Measurements from ENCODE around the gene EFNA2. TPM values are rescaled to one million over a fixed set of nuclear protein-coding genes. Genes with fewer than 3 reads are reported as not detected.
"Not testable (repeated sequence)": the region's sequence is repeated elsewhere in the genome, so short reads cannot be mapped to it uniquely, and the experiment has no call there.

Gene EFNA2
- total and polyA plus RNA-seq, 5 experiments from 2014 or later, result not detected

- POLR2A ChIA-PET, result interaction anchor here (1.1 kb wide), 1 partner anchor 44 kb away, joined by 3 read pairs; the partner anchor contains the start of gene CIRBP
- Mint-ChIP-seq H3K4me3 (no peak overlapping the region), H3K27ac (no peak overlapping the region), H3K9me3 (no peaks in the 10 kb centered on the region), H3K36me3 (no peaks in the 10 kb centered on the region), H3K4me1 (peaks cover 0 to 2% (median 0%) of the 10 kb centered on the region in 4 donors), H3K27me3 (peaks cover 3 to 28% (median 9%) of the 10 kb centered on the region in 5 donors)
- DNase-seq, result no peak
- ATAC-seq, result no peak
Measured at GRCh38 chr19:1312767-1313694, 27.4 kb downstream of the EFNA2 start.

- no peak for ATAC-seq
- Mint-ChIP-seq H3K27ac (no peak overlapping the region), H3K9me3 (no peaks in the 10 kb centered on the region), H3K4me1 (peaks cover 0 to 2% (median 0%) of the 10 kb centered on the region in 4 donors), H3K27me3 (peaks cover 5 to 33% (median 12%) of the 10 kb centered on the region in 5 donors), H3K36me3 (no peaks in the 10 kb centered on the region), H3K4me3 (no peak overlapping the region)
- no peak for DNase-seq
- POLR2A ChIA-PET, result interaction anchor here (1.1 kb wide), 1 partner anchor 45 kb away, joined by 3 read pairs; the partner anchor contains the start of gene CIRBP
Measured at GRCh38 chr19:1313695-1314613, 28.3 kb downstream of the EFNA2 start.

- no peaks in the 10 kb centered on the region for H3K9me3 Mint-ChIP-seq
- no peak overlapping the region for H3K27ac Mint-ChIP-seq
- H3K4me3 Mint-ChIP-seq, result no peak overlapping the region
- peaks cover 0 to 2% (median 0%) of the 10 kb centered on the region in 4 donors for H3K4me1 Mint-ChIP-seq
- H3K27me3 Mint-ChIP-seq, result peaks cover 7 to 43% (median 15%) of the 10 kb centered on the region in 5 donors
- ATAC-seq, result peak; percentile 59 to 70
- DNase-seq, result peak in 5 of 10 donors; percentile 17 to 33 (median 29)
- no peaks in the 10 kb centered on the region for H3K36me3 Mint-ChIP-seq
- POLR2A ChIA-PET, result interaction anchor here (0.6 to 1.3 kb wide), 3 partner anchors 49 to 129 kb away, joined by 3 to 5 read pairs (median 4); no protein-coding TSS in a partner anchor
Measured at GRCh38 chr19:1315470-1316166, 29.9 kb downstream of the EFNA2 start.

- Mint-ChIP-seq H3K36me3 (no peaks in the 10 kb centered on the region), H3K27me3 (peaks cover 10 to 47% (median 15%) of the 10 kb centered on the region in 5 donors), H3K4me3 (no peak overlapping the region), H3K9me3 (no peaks in the 10 kb centered on the region), H3K27ac (no peak overlapping the region), H3K4me1 (peaks cover 0 to 3% (median 0%) of the 10 kb centered on the region in 4 donors)
- ATAC-seq (no peak), DNase-seq (no peak)
- POLR2A ChIA-PET, result no interaction called here
Measured at GRCh38 chr19:1316466-1316865, 30.8 kb downstream of the EFNA2 start.

GRCh38 chr19:1317274-1318003 is 31.8 kb downstream of the EFNA2 start:
- Mint-ChIP-seq H3K9me3 (no peaks in the 10 kb centered on the region), H3K4me1 (peaks cover 0 to 3% (median under 1%) of the 10 kb centered on the region in 4 donors), H3K36me3 (peaks cover 0 to under 1% (median 0%) of the 10 kb centered on the region in 3 donors), H3K4me3 (peak overlapping the region in 1 of 10 donors; percentile 29), H3K27me3 (peaks cover 11 to 55% (median 17%) of the 10 kb centered on the region in 5 donors), H3K27ac (no peak overlapping the region)
- DNase-seq (no peak), ATAC-seq (no peak)
- POLR2A ChIA-PET, result interaction anchor here (0.6 kb wide), 1 partner anchor 86 kb away, joined by 3 read pairs; no protein-coding TSS in a partner anchor

GRCh38 chr19:1318678-1319471 is 33.2 kb downstream of the EFNA2 start:
- H3K36me3 Mint-ChIP-seq, result peaks cover 0 to 6% (median 0%) of the 10 kb centered on the region in 3 donors
- H3K4me3 Mint-ChIP-seq, result no peak overlapping the region
- H3K9me3 Mint-ChIP-seq, result no peaks in the 10 kb centered on the region
- POLR2A ChIA-PET, result no interaction called here
- DNase-seq, result no peak
- H3K27ac Mint-ChIP-seq, result peak overlapping the region in 1 of 10 donors; percentile 56
- peaks cover 15 to 65% (median 23%) of the 10 kb centered on the region in 5 donors for H3K27me3 Mint-ChIP-seq
- peaks cover 0 to 6% (median 3%) of the 10 kb centered on the region in 4 donors for H3K4me1 Mint-ChIP-seq
- no peak for ATAC-seq

- DNase-seq, H3K36me3 Mint-ChIP-seq, ATAC-seq, H3K9me3 Mint-ChIP-seq, H3K27ac Mint-ChIP-seq, POLR2A ChIA-PET, H3K4me3 Mint-ChIP-seq: not testable (repeated sequence)
- peaks cover 5 to 12% (median 7%) of the 10 kb centered on the region in 4 donors for H3K4me1 Mint-ChIP-seq
- peaks cover 17 to 68% (median 30%) of the 10 kb centered on the region in 5 donors for H3K27me3 Mint-ChIP-seq
Measured at GRCh38 chr19:1320282-1320650, 34.6 kb downstream of the EFNA2 start.

- peaks cover 0 to 6% (median 0%) of the 10 kb centered on the region in 3 donors for H3K36me3 Mint-ChIP-seq
- no peak overlapping the region for H3K4me3 Mint-ChIP-seq
- peaks cover 5 to 13% (median 9%) of the 10 kb centered on the region in 4 donors for H3K4me1 Mint-ChIP-seq
- peaks cover 20 to 69% (median 33%) of the 10 kb centered on the region in 5 donors for H3K27me3 Mint-ChIP-seq
- no peak for ATAC-seq
- DNase-seq, result no peak
- POLR2A ChIA-PET, result no interaction called here
- H3K27ac Mint-ChIP-seq, result no peak overlapping the region
- no peaks in the 10 kb centered on the region for H3K9me3 Mint-ChIP-seq
Measured at GRCh38 chr19:1321539-1321938, 35.9 kb downstream of the EFNA2 start.

- ATAC-seq (no peak), DNase-seq (no peak)
- H3K4me1 Mint-ChIP-seq, result peaks cover 5 to 13% (median 9%) of the 10 kb centered on the region in 4 donors
- POLR2A ChIA-PET, result no interaction called here
- peak overlapping the region in 1 of 10 donors; percentile 75 for H3K27ac Mint-ChIP-seq
- H3K36me3 Mint-ChIP-seq, result peaks cover 0 to 6% (median 0%) of the 10 kb centered on the region in 3 donors
- H3K27me3 Mint-ChIP-seq, result peaks cover 20 to 61% (median 30%) of the 10 kb centered on the region in 5 donors
- H3K9me3 Mint-ChIP-seq, result no peaks in the 10 kb centered on the region
- peak overlapping the region in 1 of 10 donors; percentile 7 for H3K4me3 Mint-ChIP-seq
Measured at GRCh38 chr19:1322198-1322981, 36.7 kb downstream of the EFNA2 start.

GRCh38 chr19:1324249-1324805 is 38.7 kb downstream of the EFNA2 start:
- peaks cover 5 to 13% (median 9%) of the 10 kb centered on the region in 4 donors for H3K4me1 Mint-ChIP-seq
- peaks cover 0 to 6% (median 0%) of the 10 kb centered on the region in 3 donors for H3K36me3 Mint-ChIP-seq
- peak overlapping the region in 3 of 10 donors; percentile 29 to 59 (median 31) for H3K27ac Mint-ChIP-seq
- peak overlapping the region in 6 of 10 donors; percentile 14 to 54 (median 34) for H3K4me3 Mint-ChIP-seq
- peaks cover 16 to 49% (median 19%) of the 10 kb centered on the region in 5 donors for H3K27me3 Mint-ChIP-seq
- POLR2A ChIA-PET, result no interaction called here
- DNase-seq (no peak), ATAC-seq (no peak)
- H3K9me3 Mint-ChIP-seq, result no peaks in the 10 kb centered on the region
